GM21619 (cell line): Measurements from ENCODE around the gene NEIL1.
"Not testable (repeated sequence)": the region's sequence is repeated elsewhere in the genome, so short reads cannot be mapped to it uniquely, and the experiment has no call there.

ENCODE experiments used
- ATAC-seq: cut with Tn5 transposase; IDR thresholded peaks from one replicate; pipeline ENCODE4 v1.9.1; 2021; ENCODE audit not compliant: unreplicated experiment

The NEIL1 gene

GRCh38 chr15:75346796-75347221, at the start of gene NEIL1:
Gene NEIL1, plus strand, starts transcription at chr15:75347039. Its CDS starts 1,867 bp downstream, at chr15:75348906.
- ATAC-seq, result no peak

GRCh38 chr15:75298541-75299310, 48.1 kb upstream of the NEIL1 start:
- ATAC-seq, result not testable (repeated sequence)

GRCh38 chr15:75299311-75299688, 47.5 kb upstream of the NEIL1 start:
- not testable (repeated sequence) for ATAC-seq

GRCh38 chr15:75300026-75300425, 46.8 kb upstream of the NEIL1 start:
- ATAC-seq, result not testable (repeated sequence)

- ATAC-seq, result no peak
These were observed 44.5 kb upstream of the NEIL1 start for GRCh38 chr15:75302318-75302717.

- ATAC-seq, result not testable (repeated sequence)
These were observed 44.1 kb upstream of the NEIL1 start for GRCh38 chr15:75302753-75303152.

- ATAC-seq, result no peak
These were observed 40.7 kb upstream of the NEIL1 start for GRCh38 chr15:75306188-75306587.

GRCh38 chr15:75307778-75308390, 39.0 kb upstream of the NEIL1 start:
- no peak for ATAC-seq

GRCh38 chr15:75309711-75310110, 37.1 kb upstream of the NEIL1 start:
- ATAC-seq, result no peak

GRCh38 chr15:75312548-75312947, 34.3 kb upstream of the NEIL1 start:
- not testable (repeated sequence) for ATAC-seq

GRCh38 chr15:75313116-75313845, 33.6 kb upstream of the NEIL1 start:
- ATAC-seq, result no peak

GRCh38 chr15:75314552-75315290, 32.1 kb upstream of the NEIL1 start:
- ATAC-seq, result no peak

GRCh38 chr15:75319231-75319897, 27.5 kb upstream of the NEIL1 start:
- ATAC-seq, result not testable (repeated sequence)

- no peak for ATAC-seq
These were observed 25.1 kb upstream of the NEIL1 start for GRCh38 chr15:75321711-75322110.

- ATAC-seq, result no peak
These were observed 20.9 kb upstream of the NEIL1 start for GRCh38 chr15:75325922-75326321.

GRCh38 chr15:75327005-75327404, 19.8 kb upstream of the NEIL1 start:
- ATAC-seq, result no peak

GRCh38 chr15:75327491-75327890, 19.3 kb upstream of the NEIL1 start:
- ATAC-seq, result no peak

- ATAC-seq, result no peak
These were observed 18.1 kb upstream of the NEIL1 start for GRCh38 chr15:75328493-75329314.

- ATAC-seq, result no peak
These were observed 17.3 kb upstream of the NEIL1 start for GRCh38 chr15:75329571-75329970.

- not testable (repeated sequence) for ATAC-seq
These were observed 14.7 kb upstream of the NEIL1 start for GRCh38 chr15:75332093-75332492.
